Dermis lymphatic vessel endothelial cell (primary cell): ENCODE data around the gene GAREM1. TPM values are rescaled to one million over a fixed set of nuclear protein-coding genes. Genes with fewer than 3 reads are reported as not detected.

Experiments used
- total RNA-seq: library from RNA; depleted of rRNA; stranded (reverse); fragments of >200 nt; gene quantifications from 2 replicates; pipeline ENCODE4 v1.2.1, GENCODE V29; 2014

Gene GAREM1
- under 0.01 and 0.17 TPM in 2 replicates for total RNA-seq

GRCh38 chr18:32470714-32471633, at the start of gene GAREM1:
Gene GAREM1, minus strand, starts transcription at chr18:32470882. Its CDS starts 454 bp downstream, at chr18:32470428.

